PC-9 (cell line): ENCODE measurements around the gene CCDC88C.

Experiments
- EZH2 ChIP-seq: fragments of 200-600 bp; sonication (generic); IDR thresholded peaks from 2 replicates; pipeline ENCODE4 v1.8.0; 2017; ENCODE audit warnings: antibody characterized with exemption, low read depth
- TF ChIP-seq, protein P1 (sequence below): fragments of 200-600 bp; sonication (generic); conservative IDR thresholded peaks from 2 replicates; pipeline ENCODE4 v1.6.1; 2017; ENCODE audit warnings: mixed run types, antibody characterized with exemption, mild to moderate bottlenecking, moderate library complexity

DNA sequence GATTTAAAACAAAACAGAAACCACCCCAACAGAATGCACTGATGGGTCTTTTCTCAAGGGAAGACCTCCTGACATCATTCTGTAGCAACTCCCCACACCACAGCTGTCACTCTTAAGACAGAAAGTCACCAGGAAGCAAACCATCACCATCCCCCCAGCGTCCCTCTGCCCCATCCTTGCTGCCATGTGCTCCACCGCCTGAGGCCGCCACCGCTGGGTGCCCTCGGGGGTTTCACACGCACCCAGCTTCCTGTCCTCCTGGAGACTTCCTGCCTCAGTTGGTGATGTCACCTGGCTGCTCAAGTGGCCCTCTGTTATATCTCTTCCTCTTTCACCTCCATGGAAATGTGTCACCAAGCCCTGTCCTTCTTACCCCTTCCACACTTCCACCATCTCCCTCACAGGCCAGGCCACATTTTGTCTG lies 101.8 kb downstream of the CCDC88C start:
- TF ChIP-seq, protein P1, sequence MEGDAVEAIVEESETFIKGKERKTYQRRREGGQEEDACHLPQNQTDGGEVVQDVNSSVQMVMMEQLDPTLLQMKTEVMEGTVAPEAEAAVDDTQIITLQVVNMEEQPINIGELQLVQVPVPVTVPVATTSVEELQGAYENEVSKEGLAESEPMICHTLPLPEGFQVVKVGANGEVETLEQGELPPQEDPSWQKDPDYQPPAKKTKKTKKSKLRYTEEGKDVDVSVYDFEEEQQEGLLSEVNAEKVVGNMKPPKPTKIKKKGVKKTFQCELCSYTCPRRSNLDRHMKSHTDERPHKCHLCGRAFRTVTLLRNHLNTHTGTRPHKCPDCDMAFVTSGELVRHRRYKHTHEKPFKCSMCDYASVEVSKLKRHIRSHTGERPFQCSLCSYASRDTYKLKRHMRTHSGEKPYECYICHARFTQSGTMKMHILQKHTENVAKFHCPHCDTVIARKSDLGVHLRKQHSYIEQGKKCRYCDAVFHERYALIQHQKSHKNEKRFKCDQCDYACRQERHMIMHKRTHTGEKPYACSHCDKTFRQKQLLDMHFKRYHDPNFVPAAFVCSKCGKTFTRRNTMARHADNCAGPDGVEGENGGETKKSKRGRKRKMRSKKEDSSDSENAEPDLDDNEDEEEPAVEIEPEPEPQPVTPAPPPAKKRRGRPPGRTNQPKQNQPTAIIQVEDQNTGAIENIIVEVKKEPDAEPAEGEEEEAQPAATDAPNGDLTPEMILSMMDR, result no peak
- TF ChIP-seq EZH2, result no peak
